Right lobe of liver (tissue), 6 donors: Measurements from ENCODE around the gene MYO1C. TPM values are rescaled to one million over a fixed set of nuclear protein-coding genes. Genes with fewer than 3 reads are reported as not detected.

Experiments used
- ATAC-seq, 4 donors: fragments of 200-7000 bp; cut with Tn5 transposase; one replicate each; pipeline ENCODE4 v1.9.1; 2020; ENCODE audit warnings: mild to moderate bottlenecking in 4 of 4, moderate library complexity in 4 of 4
- DNase-seq, 3 donors: peaks; one replicate each; pipeline ENCODE4 v3.0.0-alpha.2; 2020
- H3K27ac ChIP-seq, 3 donors: fragments of 200-600 bp; one replicate each; pipeline ENCODE4 v1.8.0; 2022
- H3K27me3 ChIP-seq, 2 donors: fragments of 200-600 bp; one replicate each; pipeline ENCODE4 v1.8.0; 2022
- H3K36me3 ChIP-seq, 4 donors: fragments of 200-600 bp; sonication (generic) in 1 of 4; one replicate each; pipeline versions ENCODE4 v1.5.1 to v1.8.0; 2017 to 2022; ENCODE audit warnings: control low read depth in 1 of 4
- H3K4me1 ChIP-seq, 4 donors: fragments of 200-600 bp; sonication (generic) in 1 of 4; one replicate each; pipeline versions ENCODE4 v1.5.1 to v1.8.0; 2017 to 2022; ENCODE audit warnings: control low read depth in 1 of 4
- H3K4me3 ChIP-seq, 3 donors: fragments of 200-600 bp; one replicate each; pipeline ENCODE4 v1.8.0; 2022
- H3K9me3 ChIP-seq, 4 donors: fragments of 200-600 bp; sonication (generic) in 1 of 4; one replicate each; pipeline versions ENCODE4 v1.5.1 to v1.8.0; 2017 to 2022; ENCODE audit warnings: control low read depth in 1 of 4
- CTCF ChIP-seq, 4 donors: fragments of 200-600 bp in 3 of 4; fragments of 450-650 bp in 1 of 4; IDR thresholded peaks; one replicate each; pipeline versions ENCODE4 v1.5.1 to v1.8.0; 2016 to 2022; ENCODE audit warnings: antibody characterized with exemption in 4 of 4, mild to moderate bottlenecking in 2 of 4
- POLR2A ChIP-seq: fragments of 450-650 bp; IDR thresholded peaks from one replicate; pipeline ENCODE4 v1.6.1; 2017; ENCODE audit warnings: antibody characterized with exemption, mild to moderate bottlenecking
- WGBS: methylation state at CpG from one replicate; pipeline ENCODE4 v1.1.6; 2018; ENCODE audit warnings: low coverage, low lambda C conversion rate; ENCODE audit not compliant: insufficient coverage; ENCODE audit errors: missing lambda C conversion rate; 5-methylcytosine and 5-hydroxymethylcytosine counted together
- intact Hi-C, 2 donors: fragments of 100-400 bp; cut with DNase I; formaldehyde crosslinking; loops; one replicate each; pipeline versions ENCODE4 v1.11.2 to v1.14.1; 2022
- total RNA-seq, 6 experiments: library from RNA; depleted of rRNA in 2 of 6; stranded (reverse); fragments of >200 nt in 2 of 6; fragmentation: NEBNext Ultra II Directional in 3 of 6; extraction: Animal tissue kit (Norgen Biotek cat#: 25700) in 3 of 6; gene quantifications; one replicate each; pipeline versions ENCODE4 v1.1.0 to v1.2.4, GENCODE V29; 2016 to 2023
- donor health status: DM: no; HTN: yes; CAD: no.
- donor health status: DM: no; HTN: no; CAD: no.
- donor health status: DM: no; HTN: no; CAD: no.
- donor health status: DM: no; HTN: yes; CAD: no.
- donor health status: DM: no; HTN: yes; CAD: no.

The MYO1C gene
- total RNA-seq, 6 experiments from 2014 or later = 56.6 to 94.7 (median 68.3) TPM

DNA sequence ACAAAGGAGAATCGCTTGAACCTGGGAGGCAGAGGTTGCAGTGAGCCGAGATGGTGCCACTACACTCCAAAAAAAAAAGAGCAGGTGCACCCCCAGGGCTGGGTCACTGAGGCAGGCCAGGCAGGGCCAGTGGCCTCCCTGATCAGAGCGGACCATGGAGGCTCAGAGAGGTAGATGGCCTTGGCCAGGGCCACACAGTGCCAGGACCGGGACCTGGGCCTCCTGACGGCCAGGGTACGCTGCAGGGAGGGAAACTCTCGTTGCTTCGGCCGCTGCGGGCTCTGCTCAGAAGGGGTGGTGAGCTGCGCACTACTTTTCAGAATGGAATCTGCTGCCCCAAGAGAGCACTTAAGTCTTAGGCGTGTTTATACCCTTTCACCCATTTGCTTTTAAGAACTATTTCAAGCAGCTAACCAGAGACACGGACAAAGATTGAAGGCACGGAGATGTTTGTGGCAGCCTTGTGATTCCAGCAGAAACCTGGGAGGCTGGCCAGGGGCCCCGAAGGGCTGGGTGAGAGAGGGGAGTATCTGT lies 17.1 kb downstream of the MYO1C start:
- H3K36me3 ChIP-seq = peaks cover 0 to 47% (median 16%) of the 10 kb centered on the region in 4 donors

DNA sequence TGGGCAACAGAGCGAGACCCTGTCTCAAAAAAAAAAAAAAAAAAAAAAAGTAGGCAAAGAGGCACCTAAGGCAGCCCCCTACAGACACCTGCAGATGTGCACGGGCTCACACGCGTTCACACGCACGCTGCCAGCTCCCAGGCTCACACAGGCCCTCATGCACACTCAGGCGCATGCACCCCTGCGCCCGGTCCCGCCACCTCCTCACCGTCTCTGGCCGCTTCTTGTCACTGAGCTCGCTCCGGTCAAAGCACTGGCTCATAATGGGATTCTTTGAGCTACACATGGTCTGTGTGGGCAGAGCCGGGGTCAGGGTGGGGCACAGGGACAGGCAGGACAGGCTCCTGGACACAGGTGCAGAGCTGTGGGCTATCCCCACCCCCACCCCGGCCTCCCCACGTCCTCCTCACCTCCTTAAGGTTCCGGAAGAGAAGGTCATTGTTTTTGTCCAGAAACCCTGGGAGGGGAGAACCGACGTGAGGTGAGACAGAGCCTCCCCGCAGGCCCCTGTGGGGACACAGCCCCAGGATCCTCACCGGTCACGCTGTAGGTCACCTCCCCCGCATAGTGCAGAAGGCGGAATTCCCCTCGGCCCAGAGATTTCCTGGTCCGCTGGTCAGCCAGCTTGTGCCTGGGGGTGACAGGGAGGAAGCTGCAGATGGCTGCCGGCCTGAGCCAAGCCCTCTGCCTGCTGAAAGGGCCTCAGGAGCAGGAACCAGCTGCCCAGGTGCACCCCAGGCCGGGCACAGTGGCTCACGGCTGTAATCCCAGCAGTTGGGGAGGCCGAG lies 17.9 kb downstream of the MYO1C start:
- Histone ChIP-seq H3K9me3 (no peaks in the 10 kb centered on the region), H3K27ac (no peak overlapping the region), H3K27me3 (no peaks in the 10 kb centered on the region), H3K36me3 (peaks cover 0 to 41% (median 17%) of the 10 kb centered on the region in 4 donors), H3K4me1 (no peaks in the 10 kb centered on the region), H3K4me3 (no peak overlapping the region)
- intact Hi-C loops = no loop called here
- DNase-seq = peak in 2 of 3 donors; percentile 46 to 51
- peak in 2 of 4 donors; percentile 12 to 49 for ATAC-seq
- TF ChIP-seq POLR2A (no peak), CTCF (IDR thresholded peaks at IDR 0.05) (no peak)
- 98% methylated on average over 11 of the region's 31 CpGs for WGBS

More for the DNA sequence above, 17.1 kb downstream of the MYO1C start:
- 92% methylated on average over 9 of the region's 15 CpGs for WGBS
- Histone ChIP-seq H3K4me3 (no peak overlapping the region), H3K27ac (no peak overlapping the region), H3K4me1 (no peaks in the 10 kb centered on the region), H3K9me3 (no peaks in the 10 kb centered on the region), H3K27me3 (no peaks in the 10 kb centered on the region)
- TF ChIP-seq POLR2A (no peak), CTCF (IDR thresholded peaks at IDR 0.05) (no peak)
- no peak for ATAC-seq
- intact Hi-C loops = no loop called here
- peak in 1 of 3 donors; percentile 45 for DNase-seq

DNA sequence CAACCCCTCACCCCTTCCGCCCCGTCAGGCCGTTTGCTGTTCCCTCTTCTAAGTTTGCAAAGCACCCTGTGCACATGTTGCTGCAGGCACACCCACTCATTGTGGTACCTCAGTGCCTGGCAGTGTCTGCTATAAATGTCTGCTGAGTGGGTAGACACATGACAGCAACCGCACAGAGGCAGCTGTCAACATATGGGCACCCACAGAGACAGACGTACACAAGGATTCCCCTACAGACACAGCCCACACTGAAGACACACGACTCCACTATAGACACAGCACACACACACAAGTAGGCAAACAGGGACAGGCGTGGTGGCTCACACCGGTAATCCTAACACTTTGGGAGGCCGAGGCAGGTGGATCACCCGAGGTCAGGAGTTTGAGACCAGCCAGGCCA lies 18.6 kb downstream of the MYO1C start:
- ATAC-seq = no peak
- TF ChIP-seq POLR2A = no peak
- no peak for TF ChIP-seq CTCF (IDR thresholded peaks at IDR 0.05)
- Histone ChIP-seq H3K27ac (no peak overlapping the region), H3K27me3 (no peaks in the 10 kb centered on the region), H3K9me3 (no peaks in the 10 kb centered on the region), H3K36me3 (peaks cover 0 to 34% (median 14%) of the 10 kb centered on the region in 4 donors), H3K4me1 (peaks cover 0 to 6% (median 1%) of the 10 kb centered on the region in 4 donors), H3K4me3 (no peak overlapping the region)
- 75% methylated on average over 5 of the region's 10 CpGs for WGBS
- intact Hi-C loops = no loop called here
- no peak for DNase-seq

- ATAC-seq = peak in 3 of 4 donors; percentile 5 to 29 (median 14)
Observed at GRCh38 chr17:1473170-1473569, 19.3 kb downstream of the MYO1C start.

More at GRCh38 chr17:1473170-1473569, 19.3 kb downstream of the MYO1C start:
- Histone ChIP-seq H3K9me3 (no peaks in the 10 kb centered on the region), H3K36me3 (peaks cover 0 to 27% (median 11%) of the 10 kb centered on the region in 4 donors), H3K4me3 (no peak overlapping the region), H3K27me3 (no peaks in the 10 kb centered on the region), H3K4me1 (peaks cover 0 to 13% (median 5%) of the 10 kb centered on the region in 4 donors), H3K27ac (no peak overlapping the region)
- intact Hi-C loops = no loop called here
- DNase-seq = no peak
- 60% methylated on average over 1 of the region's 11 CpGs for WGBS
- no peak for TF ChIP-seq POLR2A
- TF ChIP-seq CTCF (IDR thresholded peaks at IDR 0.05) = peak in 1 of 4 donors; percentile 14
